ENCODE data around the gene METRNL.

The METRNL gene

DNA sequence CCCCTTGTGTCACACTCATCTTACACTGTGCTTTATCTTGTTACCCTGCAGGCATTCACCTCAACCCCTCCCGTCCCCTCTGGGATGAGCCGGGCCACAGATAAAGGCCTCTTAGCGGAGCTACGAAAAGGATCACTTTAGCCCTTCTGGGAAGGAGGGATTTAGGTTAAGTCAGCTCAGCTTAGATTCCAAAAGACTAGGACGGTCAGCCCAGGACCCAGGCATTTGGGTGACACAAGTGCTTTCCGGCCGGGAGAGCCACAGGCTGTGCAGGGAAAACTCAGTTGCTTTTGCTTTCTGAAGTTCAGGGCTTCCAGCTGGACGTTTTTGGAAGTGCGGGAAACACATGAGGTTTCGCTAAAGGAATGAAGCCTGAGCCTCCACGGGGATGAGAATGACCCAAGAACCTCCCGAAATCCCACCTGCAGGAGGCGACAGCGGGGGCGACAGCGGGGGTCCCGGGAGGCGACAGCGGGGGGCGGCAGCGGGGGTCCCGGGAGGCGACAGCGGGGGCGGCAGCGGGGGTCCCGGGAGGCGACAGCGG is 11.6 kb upstream of the METRNL start:
- no peak for DNase-seq

DNA sequence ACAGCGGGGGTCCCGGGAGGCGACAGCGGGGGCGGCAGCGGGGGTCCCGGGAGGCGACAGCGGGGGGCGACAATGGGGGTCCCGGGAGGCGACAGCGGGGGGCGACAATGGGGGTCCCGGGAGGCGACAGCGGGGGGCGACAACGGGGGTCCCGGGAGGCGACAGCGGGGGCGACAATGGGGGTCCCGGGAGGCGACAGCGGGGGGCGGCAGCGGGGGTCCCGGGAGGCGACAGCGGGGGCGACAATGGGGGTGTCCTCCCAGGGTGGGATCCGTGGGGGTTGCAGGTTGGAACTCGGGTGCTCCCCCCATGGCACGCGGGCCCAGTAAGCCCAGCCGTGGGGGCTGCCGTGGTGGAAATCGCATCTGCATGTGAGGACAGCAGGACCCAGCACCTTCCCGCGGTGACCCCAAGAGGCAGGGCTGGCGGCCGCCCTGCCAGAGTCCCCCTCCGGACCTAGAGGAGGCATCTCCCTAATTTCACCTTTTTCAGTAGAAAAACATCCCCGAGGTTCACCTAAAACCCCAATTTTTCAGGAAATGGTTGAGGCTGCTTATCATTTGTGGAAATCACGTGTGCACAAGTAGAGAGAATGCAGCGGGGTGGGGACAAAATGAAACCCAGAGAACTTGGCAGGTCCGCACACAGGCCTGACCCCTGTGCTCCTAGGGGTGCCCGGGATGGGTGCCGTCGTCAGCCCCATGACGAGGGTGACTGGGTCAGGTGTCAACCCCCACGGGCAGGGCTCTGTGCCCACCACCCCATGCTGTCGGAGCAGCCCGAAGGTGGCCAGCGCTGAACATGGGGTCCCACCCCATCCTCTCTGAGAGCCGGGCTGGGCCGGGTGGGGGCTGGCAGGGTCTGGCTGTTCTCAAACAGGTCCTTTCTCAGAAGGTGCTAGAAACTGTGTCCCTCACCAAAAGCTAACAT is 10.5 kb upstream of the METRNL start:
- DNase-seq: no peak

DNA sequence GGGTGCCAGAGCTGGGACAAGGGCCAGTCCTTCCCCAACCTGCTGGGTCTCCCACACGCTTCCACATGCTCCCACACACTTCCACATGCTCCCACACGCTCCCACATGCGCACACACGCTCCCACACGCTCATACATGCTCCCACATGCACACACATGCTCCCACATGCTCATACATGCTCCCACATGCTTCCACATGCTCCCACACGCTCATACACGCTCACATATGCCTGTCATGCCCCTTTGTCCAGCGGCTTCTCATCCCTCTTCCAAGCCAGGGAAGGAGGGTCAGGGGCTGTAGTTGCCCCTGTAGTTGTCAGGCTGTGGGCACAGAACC is 9.9 kb upstream of the METRNL start:
- DNase-seq: no peak

DNA sequence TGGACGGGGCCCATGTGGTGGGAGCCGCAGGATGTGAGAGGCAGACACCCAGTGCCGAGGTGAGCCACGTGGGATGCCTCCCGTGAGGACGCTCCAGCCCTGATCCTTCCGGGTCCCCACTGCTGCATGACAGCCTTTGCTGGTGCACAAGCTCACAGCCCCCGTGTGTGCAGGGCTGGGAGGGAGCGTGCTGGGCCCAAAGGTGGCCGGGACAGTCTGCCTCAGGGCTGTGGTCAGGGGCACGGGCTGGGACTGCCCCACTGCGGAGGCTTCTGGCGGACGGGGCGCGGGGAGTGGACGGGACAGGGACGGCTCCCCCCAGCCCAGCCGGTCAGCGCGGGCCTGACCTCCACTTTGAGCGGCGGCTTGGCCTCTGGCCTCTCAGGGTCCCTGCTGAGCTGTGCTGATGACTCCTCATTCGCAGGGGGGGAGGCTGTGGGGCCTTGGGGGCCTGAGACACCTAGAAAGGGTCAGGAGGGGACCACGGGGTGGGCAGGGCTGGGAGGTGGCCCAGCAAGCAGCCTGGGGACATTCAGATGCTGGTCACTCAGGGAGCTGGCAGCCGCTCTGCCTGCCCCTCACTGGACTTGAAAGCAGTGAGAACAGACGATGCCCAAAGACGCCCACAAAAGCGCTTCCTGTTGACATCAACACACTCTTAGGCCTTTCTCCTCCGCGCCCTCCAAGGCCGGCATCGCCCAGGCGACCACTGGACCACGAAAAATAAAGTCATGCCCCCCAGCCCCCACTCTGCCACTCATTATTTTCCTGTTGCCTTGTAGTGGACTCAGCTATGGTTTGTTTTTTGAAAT is 9.3 kb upstream of the METRNL start:
- DNase-seq: no peak

DNA sequence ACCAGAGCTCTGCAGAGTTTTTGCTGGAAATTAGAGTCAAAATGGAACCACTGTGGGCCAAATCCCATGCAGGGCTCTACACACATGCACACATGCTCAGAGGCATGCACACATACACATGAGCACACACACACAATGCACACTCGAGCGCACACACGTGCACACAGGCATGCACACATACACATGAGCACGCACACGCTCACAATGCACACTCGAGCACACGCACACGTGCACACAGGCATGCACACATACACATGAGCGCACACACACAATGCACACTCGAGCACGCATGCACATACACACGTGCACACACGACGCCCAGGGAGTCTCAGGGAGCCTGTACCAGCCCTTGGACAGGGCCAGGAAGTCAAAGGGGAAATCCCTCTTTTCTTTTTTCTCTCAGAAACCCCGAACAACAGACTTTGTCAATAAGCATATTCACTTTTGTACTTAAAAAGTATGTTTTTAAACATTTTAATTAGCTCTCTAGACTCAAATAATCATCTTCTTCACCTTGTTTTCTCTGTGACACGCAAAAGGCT is 8.5 kb upstream of the METRNL start:
- DNase-seq: no peak

DNA sequence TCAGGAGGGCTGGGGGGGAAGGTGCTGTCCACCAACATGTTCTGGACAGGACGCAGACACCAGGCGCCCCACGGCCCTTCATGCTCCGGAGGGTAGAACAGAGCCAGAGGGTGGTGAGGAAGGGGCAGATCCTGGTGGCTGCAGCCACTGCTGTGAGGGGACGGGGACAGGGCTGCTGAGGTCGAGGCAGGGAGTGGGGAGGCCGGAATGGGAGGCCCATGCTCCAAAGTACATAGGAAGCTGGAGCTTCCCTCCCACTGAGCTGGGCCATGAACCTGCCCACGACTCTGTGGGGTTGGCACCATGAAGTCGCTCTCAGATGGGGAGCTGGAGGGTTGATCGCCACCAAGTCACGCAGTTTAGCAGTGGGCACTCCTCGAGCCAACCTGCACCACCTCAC is 8.0 kb upstream of the METRNL start:
- DNase-seq: no peak

DNA sequence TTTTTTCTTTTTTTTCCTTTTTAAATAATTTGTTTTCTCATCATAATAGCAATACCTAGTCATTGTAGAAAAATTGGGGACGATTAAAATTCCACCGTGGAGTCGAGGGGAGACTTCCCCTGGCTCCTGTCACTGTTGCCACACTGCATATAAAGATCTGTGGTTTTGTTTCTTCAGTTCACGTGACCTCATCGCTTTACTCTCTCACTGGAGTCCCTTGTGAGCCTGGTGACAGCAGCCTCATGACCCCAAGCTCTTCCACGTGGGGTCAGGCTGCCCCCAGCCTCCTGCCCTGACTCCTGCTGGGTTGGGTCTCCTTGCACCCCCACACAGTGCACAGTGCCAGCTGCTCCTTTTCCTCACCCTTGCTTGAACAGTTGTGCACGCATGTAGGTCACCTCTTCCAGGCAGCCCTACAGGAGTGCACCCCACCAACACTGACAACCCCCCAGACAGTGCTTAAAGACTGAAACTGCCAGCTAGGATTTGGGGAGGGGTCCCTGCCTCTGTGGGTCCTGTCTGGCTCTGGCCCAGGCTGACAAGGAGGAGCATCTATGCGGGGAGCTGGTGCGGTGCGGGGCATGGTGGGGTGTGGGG is 7.3 kb upstream of the METRNL start:
- DNase-seq: no peak

DNA sequence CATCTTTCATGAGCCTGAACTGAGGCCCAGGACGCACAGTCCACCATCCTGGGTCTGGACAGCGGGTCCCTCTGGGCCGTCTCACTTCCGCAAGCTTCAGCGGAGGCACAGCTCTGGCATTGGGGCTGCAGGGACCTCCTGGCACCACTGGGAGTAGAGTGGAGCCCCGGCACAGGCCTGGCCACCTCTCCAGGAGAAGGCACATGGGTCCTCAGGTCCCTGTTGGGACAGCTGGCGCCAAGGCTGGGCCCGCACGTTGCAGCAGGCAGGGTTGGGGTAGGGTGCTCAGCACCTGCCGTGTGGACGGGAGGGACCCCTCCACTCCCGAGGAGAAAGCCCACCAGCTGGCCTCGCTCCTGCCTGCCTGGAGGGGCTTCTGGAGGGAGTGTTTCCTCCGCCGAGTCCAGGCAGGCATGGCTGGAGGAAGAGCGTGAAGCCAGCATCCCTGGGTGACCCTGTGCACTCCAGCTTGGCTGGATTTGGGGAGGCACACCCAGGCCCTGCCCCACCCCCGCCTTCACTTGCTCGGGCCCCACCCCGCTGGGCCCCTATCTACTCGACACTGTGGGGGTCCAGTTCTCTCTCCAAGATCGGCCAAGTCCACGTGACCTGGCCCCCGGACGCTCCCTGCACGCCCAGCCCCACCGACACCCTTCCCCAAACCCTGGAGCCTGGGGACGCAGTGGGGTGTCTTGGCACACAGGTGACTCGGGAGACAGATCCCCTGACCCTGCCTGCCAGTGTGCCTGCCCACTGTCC is 6.6 kb upstream of the METRNL start:
- no peak for DNase-seq

DNA sequence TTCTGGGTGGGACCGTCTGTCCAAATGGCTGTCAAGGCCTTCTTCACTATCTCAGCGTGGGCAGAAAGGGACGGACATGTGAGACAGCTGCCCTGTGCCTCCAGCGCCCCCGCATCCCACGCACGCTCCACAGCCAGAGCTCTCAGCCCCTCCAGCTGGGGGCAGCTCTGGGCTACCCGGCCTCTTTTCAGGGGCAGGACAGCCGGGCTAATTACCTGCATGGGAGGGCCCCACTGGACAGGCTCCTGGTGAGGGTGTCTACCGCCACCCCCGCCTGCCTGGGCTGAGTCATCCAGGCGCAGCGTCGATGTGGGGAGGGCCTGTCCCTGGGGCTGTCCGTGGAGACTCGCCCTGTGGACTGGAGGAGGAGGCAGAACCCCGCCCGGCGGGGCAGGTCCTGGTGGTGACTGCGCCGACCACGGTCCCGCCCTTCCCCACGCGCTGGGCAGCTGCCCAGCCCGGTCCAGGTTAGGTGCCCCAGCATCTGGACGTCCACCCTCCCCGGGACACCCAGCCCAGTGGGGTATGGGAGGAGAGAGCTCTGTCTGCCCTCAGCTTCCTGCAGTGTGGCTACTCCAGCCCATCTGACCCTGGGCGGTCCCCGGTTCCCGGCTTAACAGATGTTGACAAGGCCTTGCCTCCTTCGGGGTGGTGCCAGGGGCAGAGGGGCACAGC is 5.9 kb upstream of the METRNL start:
- DNase-seq: no peak

DNA sequence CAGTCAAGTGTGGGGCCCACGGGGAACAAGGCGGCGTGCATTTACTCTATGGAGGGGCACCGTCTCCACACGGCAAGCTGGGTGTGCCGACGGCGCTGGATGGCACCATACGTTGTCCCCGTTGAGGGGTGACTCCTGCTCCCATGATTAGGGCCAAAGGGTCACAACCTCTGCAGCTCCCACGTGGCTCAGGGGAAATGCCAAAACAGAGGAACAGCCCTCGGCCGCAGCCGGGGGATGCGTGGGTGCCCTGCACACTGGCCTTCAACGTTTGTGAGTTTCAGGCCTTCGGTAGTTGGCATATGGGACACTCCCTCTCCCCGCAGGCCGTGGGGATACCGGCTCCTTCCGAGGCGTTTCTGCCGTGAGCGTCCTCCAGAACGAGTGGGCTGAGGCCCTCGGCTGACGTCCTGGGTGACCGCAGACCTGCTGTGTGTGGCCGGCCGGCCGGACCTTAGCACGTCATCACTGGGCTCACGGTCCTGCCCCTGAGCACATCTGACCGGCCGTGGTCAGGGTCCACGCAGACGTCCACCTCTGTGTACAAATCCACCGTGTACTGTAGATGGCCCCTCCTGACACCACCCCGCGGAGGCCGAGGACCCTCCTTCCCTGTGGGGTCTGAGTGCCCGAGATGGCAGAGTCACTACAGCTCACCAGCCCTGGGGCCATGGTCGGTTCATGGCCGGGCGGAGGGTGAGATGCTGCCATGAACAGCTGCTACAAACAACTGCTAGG is 4.8 kb upstream of the METRNL start:
- no peak for DNase-seq

DNA sequence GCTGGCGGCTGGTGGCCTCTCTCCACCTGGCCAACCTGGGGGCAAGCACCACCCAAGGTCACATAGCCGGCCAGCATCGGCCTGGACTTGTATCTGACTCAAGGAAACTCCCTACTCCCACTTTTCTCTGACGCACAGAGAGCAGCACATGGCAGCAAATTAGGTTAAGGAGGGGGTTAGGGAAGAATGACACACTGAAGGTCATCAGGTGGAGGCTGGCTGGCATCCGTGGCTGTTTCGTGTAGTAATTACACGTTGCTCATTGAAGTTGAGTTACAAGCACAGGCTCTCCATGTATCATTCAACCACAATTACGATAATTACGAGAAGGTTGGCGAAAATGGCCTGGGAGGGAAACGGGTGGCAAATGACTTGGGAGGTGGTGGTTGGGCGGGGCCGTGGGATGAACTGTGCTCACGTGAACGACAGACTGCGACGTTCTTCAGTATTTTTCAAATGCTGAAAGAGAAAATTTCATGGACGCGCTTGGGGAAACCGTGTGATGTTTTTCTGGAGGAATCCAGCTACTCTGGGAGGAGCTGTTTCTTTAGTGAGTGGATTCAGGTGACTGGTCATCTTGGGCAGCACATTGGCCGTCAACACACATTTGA is 4.0 kb upstream of the METRNL start:
- no peak for DNase-seq

DNA sequence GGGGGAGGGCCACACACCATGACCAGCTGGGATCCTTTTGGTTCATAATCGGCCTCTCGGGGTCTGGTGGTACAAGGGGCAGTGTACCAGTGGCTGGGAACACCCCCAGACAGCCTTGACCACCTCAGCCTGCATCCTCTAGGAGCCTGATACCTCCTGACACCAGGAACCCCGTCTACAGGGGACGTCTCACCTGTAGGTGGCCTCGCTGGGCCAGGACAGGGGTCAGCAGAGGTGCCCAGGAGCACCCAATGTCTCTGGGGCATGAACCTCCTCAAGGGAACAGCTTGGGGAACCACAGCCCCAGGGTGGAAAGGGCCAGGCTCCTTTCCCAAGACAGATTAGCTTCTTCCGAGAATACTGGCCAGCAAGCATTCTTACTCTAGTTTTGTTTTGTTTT is 2.5 kb upstream of the METRNL start:
- no peak for DNase-seq

DNA sequence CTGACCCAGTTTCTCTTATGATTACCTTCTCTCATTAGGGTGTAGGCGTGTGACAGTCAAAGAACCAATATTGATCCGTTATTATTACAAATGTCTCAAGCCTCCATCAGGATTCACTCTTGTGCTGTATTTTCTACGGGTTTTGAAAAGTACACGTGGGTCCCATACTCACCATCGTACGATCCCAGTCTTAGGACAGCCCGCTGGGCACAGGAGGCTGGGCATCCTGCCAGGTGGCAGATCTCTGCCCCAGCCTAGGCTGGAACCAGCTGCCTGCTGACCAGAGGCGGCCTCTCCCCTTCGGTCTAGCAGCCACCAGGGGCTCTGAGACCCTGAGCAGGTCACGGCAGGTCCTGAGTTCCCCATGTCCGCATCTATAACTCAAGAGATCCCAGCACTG is 2.0 kb upstream of the METRNL start:
- DNase-seq: no peak

DNA sequence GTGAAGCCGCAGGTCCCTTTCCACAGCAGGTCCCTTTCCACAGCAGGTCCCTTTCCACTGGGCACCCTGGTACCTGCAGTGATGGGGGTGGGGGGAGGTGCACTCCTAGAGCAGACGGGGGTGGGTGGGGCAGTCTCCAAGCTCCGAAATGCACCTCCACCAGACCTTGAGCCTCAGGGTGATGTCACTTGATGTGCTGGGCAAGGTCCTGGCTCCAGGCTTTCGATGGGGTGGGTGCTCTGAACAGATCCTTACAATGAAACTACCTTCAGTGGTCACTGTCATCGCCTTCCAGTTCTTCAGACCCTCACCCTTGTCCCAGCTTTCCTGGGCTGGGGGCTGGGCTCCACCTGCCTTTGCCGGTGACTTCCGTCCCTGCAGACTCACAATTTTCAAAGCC is 1.5 kb upstream of the METRNL start:
- no peak for DNase-seq

DNA sequence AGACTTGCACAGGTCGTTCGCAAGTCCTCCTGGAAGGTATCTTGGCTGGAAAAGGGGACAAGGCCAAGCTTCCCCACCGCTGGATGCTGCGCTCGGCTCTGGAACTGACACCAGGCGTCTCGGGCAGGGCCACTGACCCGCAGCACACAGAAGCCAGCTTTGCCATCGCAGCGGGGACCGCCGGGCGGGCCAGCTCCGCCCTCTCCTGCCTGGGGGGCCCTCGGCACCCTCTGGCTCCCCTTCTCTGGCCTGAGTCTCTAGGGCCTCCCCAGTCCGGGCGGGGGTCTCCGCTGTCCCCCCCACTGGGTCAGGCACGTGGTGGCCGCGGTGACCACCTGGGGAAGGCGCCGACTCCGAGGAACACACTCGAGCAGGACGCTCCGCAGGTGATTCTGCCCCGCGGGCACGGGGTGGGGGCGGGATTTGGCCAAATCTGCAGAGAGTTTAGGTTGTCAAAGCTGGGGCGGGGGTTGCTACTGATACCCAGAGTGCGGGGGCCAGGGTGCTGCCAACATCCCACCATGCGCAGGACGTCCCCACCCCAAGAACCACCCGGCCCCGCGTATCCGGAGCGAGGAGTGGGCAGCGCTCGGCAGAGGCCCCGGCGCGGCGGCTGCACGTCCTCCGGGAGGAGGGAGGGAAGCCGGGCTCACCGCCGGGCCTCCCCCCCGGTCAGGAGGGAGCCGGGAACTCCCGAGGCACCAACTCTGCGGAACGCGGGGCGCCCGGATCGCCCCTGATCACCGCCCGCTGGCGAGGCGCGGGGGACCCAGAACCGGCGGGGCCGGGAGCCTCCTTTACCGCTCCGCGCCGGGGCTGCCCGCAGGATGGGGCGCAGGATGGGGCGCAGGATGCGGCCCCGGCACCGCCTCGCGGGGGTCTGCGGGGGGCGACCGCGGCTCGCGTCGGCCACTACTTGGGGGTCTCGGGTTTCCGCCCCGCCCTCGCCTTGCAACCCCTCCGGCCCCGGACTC is 744 bp upstream of the METRNL start:
- no peak for DNase-seq

DNA sequence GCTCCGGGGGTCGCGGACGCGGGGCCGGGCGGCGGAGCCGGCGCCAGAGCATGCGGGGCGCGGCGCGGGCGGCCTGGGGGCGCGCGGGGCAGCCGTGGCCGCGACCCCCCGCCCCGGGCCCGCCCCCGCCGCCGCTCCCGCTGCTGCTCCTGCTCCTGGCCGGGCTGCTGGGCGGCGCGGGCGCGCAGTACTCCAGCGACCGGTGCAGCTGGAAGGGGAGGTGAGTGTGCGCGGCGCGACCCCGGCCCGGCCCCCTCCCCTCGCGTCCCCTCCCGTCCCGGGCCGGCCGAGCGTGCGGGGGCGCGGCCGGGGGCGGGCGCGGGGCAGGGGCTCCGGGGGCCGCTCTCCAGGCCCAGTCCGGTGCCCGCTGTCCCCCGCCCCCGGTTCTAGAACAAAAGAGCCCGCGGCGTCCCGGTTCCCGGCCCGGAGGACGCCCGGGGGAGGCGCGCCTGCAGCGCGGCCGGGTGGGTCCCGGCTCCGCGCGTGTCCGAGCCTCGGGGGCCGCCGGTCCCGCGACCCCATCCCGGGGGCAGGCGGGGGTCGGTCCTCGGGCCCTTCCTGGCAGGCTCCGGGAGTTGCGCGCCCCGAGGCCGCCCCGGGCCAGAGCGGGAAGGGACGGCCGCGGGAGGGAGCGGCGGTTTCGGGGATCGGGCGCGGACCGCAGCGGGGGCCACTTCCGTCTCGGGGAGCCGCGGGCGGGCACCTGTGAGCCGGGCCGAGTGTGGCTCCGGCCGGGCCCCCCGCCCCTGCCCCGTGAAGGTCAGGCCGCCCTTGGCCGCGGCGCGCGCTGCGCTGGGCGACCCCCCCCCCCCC is 563 bp downstream of the METRNL start:
- DNase-seq: no peak

DNA sequence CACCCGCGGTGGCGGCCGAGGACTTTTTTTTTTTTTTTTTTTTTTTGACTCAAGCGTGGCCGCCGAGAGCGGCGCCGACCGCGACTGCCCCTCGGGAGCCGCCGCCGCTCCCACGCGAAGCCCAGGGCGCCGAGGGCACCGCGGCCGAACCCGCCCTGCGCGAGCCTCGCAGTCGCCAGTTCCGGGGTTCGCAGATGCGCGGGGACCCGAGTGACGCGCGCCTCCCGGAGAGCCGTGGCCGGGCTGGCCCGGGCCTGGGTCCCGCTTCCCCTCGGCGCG is 1.1 kb downstream of the METRNL start:
- no peak for DNase-seq

DNA sequence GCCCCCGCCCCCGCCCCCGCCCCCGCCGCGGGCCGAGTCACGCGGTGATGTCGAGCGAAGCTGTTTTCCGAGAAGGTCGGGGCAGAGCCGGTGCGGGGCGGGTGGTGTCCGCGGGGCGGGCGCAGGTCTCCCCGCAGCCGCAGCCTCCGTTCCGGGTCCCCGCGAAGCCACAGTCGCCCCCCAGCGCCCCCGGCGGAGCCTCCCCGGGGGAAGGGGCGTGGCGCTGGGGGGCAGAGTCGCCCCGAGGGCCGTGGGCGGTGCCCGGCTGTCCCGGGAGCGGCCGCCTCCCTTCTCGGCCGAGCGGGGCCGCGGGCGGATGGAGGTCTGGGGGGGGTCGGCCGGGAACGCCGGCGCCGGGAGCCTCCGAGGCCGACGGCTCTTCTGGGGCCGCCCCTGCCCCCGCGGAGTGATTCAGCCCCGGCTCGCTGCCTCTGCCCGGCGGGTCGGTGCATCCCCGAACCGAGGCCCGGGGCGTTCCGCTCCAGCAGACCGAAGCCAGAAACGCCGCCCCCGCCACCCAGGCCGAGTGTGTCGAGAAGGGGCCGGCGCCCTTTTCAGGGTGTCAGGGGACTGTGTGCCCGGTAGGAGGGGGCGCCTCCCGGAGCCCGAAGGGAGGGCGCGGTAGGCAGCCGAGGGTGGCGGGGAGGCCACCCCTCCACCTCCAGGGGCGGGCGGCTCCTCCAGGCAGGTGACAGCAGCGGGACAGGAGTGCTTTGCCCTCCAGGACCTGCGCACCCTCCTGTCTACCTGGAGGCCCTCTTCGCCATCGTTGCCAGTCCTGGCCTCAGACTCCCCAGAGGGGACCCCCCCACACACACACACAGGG is 1.7 kb downstream of the METRNL start:
- no peak for DNase-seq
